Subcutaneous adipose tissue (tissue), 4 donors: ENCODE results near the gene HSPG2. TPM values are rescaled to one million over a fixed set of nuclear protein-coding genes. Genes with fewer than 3 reads are reported as not detected.

ENCODE experiments used
- total RNA-seq, 4 donors: library from RNA; depleted of rRNA; stranded (reverse); fragments of >200 nt; gene quantifications; one replicate each; pipeline ENCODE4 v1.1.0, GENCODE V29; 2016
- TF ChIP-seq, protein P1 (sequence below): fragments of 450-650 bp; IDR thresholded peaks from one replicate; pipeline ENCODE4 v1.5.1; 2016; ENCODE audit warnings: low read depth, mild to moderate bottlenecking, control low read depth, antibody characterized with exemption, moderate library complexity

Gene HSPG2
- total RNA-seq, 4 donors from 2014 or later, result 90.5 to 556 (median 207) TPM

DNA sequence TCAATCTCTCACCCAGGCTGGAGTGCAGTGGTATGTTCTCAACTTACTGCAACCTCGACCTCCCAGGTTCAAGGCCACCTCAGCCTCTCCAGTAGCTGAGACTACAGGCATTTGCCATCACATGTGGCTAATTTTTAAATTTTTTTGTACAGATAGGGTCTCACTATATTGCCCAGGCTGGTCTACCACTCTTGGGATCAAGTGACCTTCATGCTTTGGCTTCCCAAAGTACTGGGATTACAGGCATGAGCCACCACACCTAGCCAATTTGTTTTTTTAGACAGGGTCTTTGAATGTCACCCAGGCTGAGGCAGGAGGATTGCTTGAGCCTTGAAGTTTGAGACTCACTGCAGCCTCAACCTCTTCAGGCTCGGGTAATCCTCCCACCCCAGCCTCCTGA is 144.0 kb downstream of the HSPG2 start:
- TF ChIP-seq, protein P1, sequence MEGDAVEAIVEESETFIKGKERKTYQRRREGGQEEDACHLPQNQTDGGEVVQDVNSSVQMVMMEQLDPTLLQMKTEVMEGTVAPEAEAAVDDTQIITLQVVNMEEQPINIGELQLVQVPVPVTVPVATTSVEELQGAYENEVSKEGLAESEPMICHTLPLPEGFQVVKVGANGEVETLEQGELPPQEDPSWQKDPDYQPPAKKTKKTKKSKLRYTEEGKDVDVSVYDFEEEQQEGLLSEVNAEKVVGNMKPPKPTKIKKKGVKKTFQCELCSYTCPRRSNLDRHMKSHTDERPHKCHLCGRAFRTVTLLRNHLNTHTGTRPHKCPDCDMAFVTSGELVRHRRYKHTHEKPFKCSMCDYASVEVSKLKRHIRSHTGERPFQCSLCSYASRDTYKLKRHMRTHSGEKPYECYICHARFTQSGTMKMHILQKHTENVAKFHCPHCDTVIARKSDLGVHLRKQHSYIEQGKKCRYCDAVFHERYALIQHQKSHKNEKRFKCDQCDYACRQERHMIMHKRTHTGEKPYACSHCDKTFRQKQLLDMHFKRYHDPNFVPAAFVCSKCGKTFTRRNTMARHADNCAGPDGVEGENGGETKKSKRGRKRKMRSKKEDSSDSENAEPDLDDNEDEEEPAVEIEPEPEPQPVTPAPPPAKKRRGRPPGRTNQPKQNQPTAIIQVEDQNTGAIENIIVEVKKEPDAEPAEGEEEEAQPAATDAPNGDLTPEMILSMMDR, result no peak

DNA sequence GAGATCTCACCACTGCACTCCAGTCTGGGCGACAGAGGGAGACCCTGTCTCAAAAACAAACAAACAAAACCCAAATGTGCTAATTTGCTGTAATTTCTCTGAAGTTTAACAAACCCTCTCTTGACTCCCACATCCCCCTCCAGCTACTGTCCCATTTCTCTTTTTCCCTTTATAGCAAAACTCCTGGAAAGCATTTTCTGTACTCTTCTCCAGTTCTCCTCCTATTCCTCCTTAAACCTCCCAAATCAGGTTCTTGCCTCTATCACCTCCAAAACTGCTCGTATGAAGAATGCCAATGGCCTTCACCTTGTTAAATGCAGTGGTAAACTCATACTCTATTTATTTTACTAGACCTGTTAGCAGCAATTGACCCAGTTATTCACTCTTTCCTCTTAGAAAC is 150.5 kb downstream of the HSPG2 start:
- TF ChIP-seq, protein P1, result no peak

DNA sequence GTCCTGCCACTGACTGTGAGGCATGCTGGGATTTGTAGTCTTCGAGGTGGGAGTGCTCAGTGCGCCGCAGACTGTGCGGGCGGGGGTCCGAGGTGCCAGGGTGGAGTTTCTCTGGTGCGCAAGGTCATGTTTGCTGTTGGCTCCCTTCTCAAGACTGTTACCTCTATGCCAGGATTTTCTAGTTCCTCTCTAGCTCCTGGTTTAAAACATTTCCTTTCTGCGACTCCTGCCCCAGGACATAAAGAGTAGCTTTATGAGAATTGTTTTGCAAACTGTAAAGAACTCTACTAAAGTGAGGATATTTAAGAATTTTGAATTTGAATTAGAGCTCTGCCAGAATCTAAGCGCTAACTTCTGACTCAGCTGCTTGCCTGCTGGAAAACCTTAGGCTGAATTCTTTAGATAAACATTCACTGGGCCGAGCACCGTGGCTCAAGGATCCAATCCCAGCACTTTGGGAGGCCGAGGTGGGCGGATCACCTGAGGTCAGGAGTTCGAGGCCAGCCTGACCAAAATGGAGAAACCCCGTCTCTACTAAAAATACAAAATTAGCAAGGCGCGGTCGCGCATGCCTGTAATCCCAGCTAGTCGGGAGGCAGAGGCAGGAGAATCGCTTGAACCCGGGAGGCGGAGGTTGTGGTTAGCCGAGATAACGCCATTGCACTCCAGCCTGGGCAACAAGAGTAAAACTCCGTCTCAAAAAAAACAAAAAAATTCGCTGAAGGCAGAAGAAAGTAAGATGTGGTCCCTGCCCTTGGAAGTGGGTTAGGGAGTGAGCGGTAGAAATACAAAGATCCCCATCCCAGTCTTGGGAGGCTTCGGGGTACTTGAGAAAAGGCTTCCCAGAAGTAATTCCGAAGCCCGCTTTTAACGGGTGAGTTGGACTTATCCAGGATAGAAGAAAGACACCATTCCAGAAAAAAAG is 153.2 kb downstream of the HSPG2 start:
- TF ChIP-seq, protein P1, result no peak

DNA sequence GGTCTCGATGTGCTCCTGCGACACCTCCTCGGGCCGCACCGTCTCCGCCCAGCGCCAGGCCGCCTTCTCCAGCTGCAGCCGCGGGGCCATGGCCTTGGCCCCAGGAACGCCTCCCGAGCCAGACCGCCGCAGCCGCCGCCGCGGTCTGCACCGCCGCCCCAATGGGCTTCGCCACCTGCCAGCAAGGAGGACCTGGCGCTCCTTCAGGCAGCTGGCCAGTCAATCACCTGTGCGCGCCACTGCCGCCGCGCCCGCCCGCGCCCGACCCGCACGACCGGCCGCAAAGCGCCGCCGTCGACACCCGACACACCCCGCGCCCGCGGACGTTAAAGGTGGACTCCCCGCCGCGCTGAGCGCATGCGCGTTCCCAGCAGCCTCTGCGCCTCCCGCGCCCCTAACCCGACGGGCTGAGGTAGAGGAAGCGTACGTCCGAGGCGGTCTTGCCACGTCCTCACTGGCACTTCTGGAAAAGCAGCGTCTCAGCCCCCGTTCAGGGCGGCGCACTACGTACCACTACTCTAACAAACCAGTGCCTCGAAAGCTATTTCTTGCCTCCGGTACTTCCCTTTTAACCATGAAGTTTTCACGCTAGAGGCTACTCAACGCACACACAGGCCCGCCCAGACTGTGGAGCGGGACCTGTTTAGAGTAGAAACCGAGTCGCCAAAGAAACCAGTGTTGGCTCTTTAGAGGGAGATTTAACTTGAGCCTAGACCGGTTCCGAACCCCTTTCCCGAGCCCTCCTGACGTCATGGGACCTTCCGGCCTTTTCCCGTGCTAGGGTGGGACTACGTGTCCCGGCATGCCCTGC is 154.0 kb downstream of the HSPG2 start, which contains the start of gene USP48:
Gene USP48, minus strand, starts transcription at position 282 of the 811 bp plus-strand sequence. Its CDS starts 192 bp downstream, at position 90.
- TF ChIP-seq, protein P1, result no peak

DNA sequence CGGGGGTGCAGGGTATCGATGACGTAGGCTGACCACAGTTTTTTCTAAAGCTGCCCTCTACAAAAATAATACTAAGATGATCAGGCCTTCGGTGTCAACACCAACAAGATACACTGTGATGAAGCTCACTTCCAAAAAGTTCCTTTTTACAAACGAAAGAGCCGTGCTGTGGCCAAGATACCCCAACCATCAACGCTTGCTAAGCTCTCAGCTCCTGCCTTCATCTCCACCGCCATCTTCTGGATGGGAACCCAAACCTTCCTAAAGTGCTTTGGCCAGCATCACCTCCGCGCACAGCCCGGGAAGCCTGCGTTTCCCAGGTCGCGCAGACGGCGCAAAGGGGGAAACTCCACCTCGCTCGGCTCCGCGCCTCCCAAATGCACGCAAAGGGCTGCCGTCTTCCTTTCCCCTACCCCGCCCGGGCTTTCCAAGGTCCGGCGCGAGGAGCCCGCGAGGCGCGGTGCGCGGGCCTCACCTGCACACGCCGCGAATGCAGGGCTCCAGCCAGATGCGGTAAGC is 154.7 kb downstream of the HSPG2 start:
- TF ChIP-seq, protein P1, result no peak

DNA sequence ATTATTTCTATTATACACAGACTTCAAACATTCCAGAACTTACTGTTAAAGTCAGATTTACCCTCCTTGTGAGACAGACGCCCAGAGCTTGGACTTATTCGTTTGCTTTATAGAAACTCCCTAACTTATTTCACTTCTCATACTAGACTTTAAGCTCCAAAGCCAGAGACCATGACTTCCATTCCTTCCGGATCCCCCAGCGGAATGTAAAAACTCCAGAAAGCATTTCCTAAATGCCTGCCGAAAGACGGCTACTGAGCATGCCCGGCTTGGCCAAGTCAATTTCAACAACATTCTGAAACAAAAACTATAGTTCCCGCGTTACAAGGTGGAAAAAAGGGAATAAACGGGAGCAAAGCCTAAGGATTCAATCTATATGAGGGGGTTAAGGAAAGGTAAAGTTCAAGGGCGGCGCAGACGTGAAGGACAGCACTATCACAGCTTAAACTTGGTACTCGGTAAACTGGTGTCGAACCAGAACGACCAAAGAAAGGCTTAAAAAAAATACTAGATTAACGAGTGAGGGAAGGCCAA is 155.2 kb downstream of the HSPG2 start:
- TF ChIP-seq, protein P1, result no peak
